NCI-H1092 treated with DMSO at 0.1 percent for 48 hours (cell line): Measurements from ENCODE around the gene HLA-B.
"Not testable (repeated sequence)": the region's sequence is repeated elsewhere in the genome, so short reads cannot be mapped to it uniquely, and the experiment has no call there.

Experiments used
- DNase-seq: peaks from one replicate; lab custom pipeline; 2025; lab: John Stamatoyannopoulos, UW

Gene HLA-B

GRCh38 chr6:31383149-31383548 is 26.2 kb upstream of the HLA-B start:
- no peak for DNase-seq

- DNase-seq: no peak
Observed at GRCh38 chr6:31381666-31382065, 24.7 kb upstream of the HLA-B start.

GRCh38 chr6:31379850-31380249 is 22.9 kb upstream of the HLA-B start:
- no peak for DNase-seq

- DNase-seq: no peak
Observed at GRCh38 chr6:31378721-31379103, 21.7 kb upstream of the HLA-B start.

GRCh38 chr6:31378062-31378720 is 21.2 kb upstream of the HLA-B start:
- no peak for DNase-seq

DNA sequence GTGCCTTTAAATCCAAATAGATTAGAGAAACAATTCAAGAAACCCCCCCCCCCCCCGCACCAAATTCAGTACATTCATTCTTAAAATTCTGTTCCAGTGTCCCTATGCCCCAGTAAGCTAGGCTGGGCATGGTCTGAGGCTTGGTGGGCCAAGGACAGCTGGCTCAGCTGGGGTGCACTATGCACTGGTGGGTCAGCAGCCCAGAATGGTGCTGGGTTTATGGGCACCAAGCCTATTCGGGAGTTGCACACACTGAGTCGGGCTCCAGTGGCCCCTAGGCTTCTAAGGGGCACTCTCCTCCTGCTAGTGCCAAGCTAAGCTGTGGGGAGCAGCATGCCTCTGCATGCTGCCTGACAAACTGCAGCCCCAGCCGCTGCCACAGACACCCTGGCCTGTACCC is 20.1 kb upstream of the HLA-B start:
- DNase-seq: no peak

- DNase-seq: no peak
Observed at GRCh38 chr6:31375699-31376098, 18.7 kb upstream of the HLA-B start.

DNA sequence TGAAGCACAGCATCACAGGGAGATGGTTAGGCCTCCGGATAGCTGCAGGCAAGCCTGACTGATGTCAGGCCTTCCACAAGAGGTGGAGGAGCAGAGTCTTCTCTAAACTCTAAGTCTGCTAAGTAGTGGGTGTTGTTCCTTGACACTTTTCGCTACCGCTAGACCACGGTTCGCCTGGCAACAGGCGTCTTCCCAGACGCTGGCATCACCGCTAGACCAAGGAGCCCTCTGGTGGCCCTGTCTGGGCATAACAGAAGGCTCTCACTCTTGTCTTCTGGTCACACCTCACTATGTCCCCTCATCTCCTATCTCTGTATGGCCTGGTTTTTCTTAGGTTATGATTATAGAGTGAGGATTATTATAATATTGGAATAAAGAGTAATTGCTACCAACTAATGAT is 17.1 kb upstream of the HLA-B start:
- DNase-seq: not testable (repeated sequence)

DNA sequence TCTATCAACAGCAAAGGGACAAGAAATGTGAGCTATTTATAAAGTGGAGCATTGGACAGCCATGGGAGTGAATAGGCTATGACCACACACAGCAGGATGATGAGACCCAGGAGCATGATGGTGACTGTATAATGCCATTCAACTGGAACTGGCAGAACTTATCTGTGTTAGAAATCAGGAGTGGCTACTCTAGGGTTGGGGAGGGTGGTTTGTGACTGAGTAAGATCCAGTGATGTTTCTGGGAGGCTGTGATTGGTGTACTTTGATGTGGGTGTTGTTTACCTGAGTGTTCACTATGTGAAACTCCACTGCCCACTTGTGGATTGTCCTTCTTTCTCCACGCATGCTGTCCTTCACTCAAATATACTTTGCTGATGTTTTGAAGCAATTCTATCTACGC is 11.5 kb upstream of the HLA-B start:
- no peak for DNase-seq

DNA sequence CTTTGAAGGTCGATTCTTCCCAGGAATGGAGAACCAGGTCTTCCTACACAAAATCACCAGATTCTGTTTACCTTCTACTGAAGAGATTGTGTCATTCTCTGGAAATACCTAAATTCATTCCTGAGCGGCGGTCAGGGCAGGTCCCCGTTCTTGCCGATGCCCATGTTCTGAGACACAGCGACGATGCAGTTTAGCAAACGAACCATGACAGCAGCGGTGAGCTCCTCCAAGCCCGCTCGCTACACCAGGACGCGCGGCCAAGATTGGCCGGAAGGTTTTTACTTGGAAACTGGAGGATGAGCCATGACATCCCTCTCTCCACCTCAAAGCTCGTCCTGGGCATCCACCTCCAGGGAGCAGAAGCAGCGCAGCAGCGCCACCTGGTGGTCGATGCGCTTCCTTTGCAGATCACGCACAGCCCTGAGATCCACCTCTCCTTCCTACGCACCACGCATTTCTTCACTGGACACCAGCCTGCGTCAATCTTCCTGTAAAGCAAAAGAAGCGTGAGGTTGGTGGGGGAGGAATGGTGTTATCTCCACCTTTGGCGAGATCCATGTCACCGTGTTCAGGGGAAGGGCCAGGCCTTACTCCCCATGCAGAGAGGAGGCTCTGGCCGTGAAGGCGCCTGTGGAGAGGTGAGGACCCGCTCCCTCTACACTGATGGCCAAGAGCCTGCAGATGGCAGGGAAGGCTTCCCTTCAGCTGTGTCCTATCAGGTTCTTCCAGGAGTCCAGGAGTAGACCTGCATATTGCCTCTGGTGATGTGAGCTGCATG is 9.9 kb upstream of the HLA-B start:
- DNase-seq: peak; percentile 44

DNA sequence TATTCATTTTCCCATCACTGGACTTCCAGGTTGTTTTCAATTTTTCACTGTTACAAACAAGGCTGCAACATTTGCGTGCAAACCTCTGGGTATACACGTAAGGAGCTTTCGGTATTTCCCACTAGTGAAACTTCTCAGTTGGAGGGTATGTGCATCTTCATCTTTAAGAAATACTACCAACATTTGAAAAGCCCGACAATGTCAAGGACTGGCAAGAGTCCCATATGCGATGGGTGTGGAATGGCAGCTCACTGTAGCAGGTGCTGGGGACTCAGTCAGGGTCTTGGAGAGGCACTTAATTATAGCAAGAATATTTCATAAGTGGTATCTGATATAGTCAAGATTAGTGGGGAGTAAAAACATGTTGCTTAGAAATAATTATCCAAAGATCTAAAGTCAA is 8.9 kb upstream of the HLA-B start:
- no peak for DNase-seq

DNA sequence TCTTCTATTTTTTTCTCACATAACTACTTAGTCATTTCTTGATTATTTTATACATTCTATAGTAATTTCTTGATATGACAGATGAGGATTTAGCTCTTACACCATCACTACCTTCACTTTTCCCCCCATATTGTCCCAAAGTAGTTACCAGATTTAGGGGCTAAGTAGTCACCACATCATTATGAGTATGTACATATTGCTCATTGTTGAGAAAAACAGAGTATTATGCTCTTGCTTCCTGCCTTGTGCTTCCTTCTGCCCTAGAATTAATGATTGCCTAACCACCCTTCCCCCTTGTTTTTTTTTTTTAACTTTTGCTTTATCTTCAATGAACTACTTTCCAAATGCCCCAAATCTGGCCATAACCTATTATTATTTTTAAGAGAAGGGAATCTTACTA is 6.8 kb upstream of the HLA-B start:
- DNase-seq: no peak

DNA sequence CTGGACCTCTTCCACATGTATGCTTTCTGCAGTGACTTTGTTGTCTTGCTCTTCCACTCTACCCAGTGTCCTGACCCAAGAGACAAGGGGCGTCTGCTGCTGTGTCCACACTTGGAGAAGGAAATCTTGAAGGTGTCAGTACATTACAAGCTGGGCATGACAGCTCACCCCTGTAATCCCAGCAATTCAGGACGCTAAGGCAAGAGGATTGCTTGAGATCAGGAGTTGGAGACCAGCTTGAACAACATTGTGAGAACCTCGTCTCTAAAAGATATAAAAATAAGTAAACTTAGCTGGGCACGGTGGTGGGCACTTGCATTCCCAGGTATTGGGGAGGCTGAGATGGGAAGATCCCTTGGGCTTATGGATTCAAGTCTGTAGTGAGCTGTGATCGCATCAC is 5.8 kb upstream of the HLA-B start:
- no peak for DNase-seq

GRCh38 chr6:31359581-31359980 is 2.6 kb upstream of the HLA-B start:
- no peak for DNase-seq

DNA sequence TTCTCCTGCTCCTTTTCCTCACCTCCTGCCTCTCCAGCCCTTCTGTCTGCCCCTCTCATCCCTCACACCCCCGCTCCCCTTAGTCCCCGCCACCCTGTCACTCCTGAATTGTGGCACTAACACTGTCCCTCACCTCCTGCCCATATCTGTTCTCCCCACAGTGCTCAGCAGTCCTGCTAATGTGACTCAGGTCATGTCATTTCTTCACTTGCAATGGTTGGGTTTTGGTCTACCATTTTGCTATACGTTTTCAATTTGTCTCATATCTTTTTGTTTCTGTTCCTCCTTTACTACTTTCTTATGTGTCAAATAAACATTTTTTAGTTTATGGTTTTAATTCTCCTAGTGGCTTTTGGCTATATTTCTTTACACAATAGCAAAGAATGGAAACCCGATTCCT is 1.3 kb upstream of the HLA-B start:
- no peak for DNase-seq

DNA sequence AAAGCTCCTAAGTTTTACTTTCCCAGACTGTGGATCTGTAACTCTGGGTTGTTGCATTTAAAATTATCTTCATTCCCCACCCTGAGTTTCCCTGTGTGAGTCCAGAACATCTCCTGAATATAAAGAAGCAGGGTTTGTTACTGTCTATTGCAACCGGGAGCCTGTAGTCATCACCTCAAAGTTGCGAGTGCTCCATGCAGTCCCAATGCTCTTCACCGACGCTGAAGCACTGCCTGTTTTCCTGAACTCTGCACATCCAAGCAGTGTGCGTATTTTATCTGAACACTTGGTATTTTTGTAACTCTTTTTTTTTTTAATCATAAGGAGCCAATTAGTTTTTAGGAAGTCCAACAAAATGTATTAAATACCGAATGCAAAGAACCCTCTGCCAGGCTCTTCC is 907 bp upstream of the HLA-B start:
- DNase-seq: no peak

GRCh38 chr6:31356216-31356945 is 598 bp downstream of the HLA-B start:
- no peak for DNase-seq

DNA sequence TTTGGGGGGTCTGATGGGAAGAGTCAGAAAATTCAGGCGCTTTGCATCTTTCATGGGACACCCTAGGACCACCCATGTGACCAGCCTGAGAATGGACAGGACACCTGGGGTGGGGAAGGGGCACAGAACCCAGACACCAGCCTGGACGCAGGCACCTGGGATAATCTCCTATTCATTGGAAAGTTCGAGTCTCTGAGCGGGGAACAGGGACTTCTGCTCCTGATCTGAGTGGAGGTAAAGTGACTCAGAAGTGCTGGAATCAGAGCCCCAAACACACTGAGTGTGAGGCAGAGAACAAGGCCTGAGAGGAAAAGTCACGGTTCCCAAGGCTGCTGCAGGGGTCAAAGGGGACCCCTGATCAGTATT is 1.4 kb downstream of the HLA-B start:
- DNase-seq: no peak

GRCh38 chr6:31354864-31355582 is 2.0 kb downstream of the HLA-B start:
- DNase-seq: no peak

GRCh38 chr6:31354158-31354863 is 2.7 kb downstream of the HLA-B start:
- no peak for DNase-seq

- DNase-seq: no peak
Observed at GRCh38 chr6:31353384-31353945, 3.5 kb downstream of the HLA-B start.
